Stomach (tissue), 9 donors: ENCODE measurements around the gene LAYN. TPM values are rescaled to one million over a fixed set of nuclear protein-coding genes. Genes with fewer than 3 reads are reported as not detected.

Experiments used
- DNase-seq, 2 donors: peaks; one replicate each; pipeline versions ENCODE4 v3.0.0 to v3.0.0-alpha.2; 2013 to 2019
- H3K27ac ChIP-seq, 5 donors: fragments of 200-600 bp in 4 of 5; sonication (generic) in 4 of 5; one replicate each; pipeline ENCODE4 v1.5.1; 2013 to 2019; ENCODE audit warnings: mild to moderate bottlenecking in 1 of 5, moderate library complexity in 1 of 5
- H3K27me3 ChIP-seq, 3 donors: fragments of 200-600 bp; sonication (generic); one replicate each; pipeline ENCODE4 v1.5.1; 2017 to 2019; ENCODE audit warnings: mixed run types in 1 of 3
- H3K36me3 ChIP-seq, 4 donors: fragments of 200-600 bp; sonication (generic); 1 replicate in 3 of 4; 2 replicates in 1 of 4; pipeline ENCODE4 v1.5.1; 2016 to 2019
- H3K4me1 ChIP-seq, 4 donors: fragments of 200-600 bp; sonication (generic); one replicate each; pipeline ENCODE4 v1.5.1; 2016 to 2019
- H3K4me3 ChIP-seq, 4 donors: fragments of 200-600 bp; sonication (generic) in 3 of 4; one replicate each; pipeline ENCODE4 v1.5.1; 2016 to 2019; ENCODE audit warnings: mild to moderate bottlenecking in 1 of 4
- H3K9me3 ChIP-seq, 4 donors: fragments of 200-600 bp; sonication (generic); one replicate each; pipeline ENCODE4 v1.5.1; 2016 to 2019
- EP300 ChIP-seq: sonication (generic); formaldehyde crosslinking; IDR thresholded peaks from one replicate; pipeline ENCODE4 v1.6.1; 2017; ENCODE audit warnings: antibody characterized with exemption
- POLR2A ChIP-seq, 4 donors: fragments of 450-650 bp; IDR thresholded peaks; one replicate each; pipeline ENCODE4 v1.6.1; 2016; ENCODE audit warnings: antibody characterized with exemption in 4 of 4, control low read depth in 2 of 4, mild to moderate bottlenecking in 1 of 4, moderate library complexity in 1 of 4
- POLR2AphosphoS5 ChIP-seq, 3 donors: sonication (generic); formaldehyde crosslinking; IDR thresholded peaks; one replicate each; pipeline ENCODE4 v1.6.1; 2016; ENCODE audit warnings: antibody characterized with exemption in 3 of 3
- WGBS, 5 donors: extraction: QIAGEN DNeasy Blood & Tissue Kit in 3 of 5; methylation state at CpG; one replicate each; pipeline versions ENCODE4 v1.1.5 to v1.1.7; 2013 to 2018; 5-methylcytosine and 5-hydroxymethylcytosine counted together
- intact Hi-C: fragments of 100-400 bp; cut with DNase I; formaldehyde crosslinking; loops from one replicate; pipeline ENCODE4 v1.15.1; 2023; ENCODE audit warnings: low total_unique reads
- polyA plus RNA-seq, 3 donors: library from polyadenylated mRNA; stranded (reverse); fragments of 200-250 nt; gene quantifications; one replicate each; pipeline ENCODE4 v1.2.3, GENCODE V29; 2013
- total RNA-seq, 5 donors: library from RNA; depleted of rRNA; stranded (reverse); fragments of >200 nt; gene quantifications; one replicate each; pipeline versions ENCODE4 v1.1.0 to v1.2.3, GENCODE V29; 2014 to 2016
- TF ChIP-seq, protein P1 (sequence below), 7 experiments: fragments of 450-650 bp in 4 of 7; fragments of 200-600 bp in 3 of 7; sonication (generic) in 3 of 7; IDR thresholded peaks; one replicate each; pipeline ENCODE4 v1.5.1; 2016 to 2019; ENCODE audit warnings: antibody characterized with exemption in 7 of 7, control low read depth in 2 of 7, mild to moderate bottlenecking in 1 of 7
- donor health status: healthy with polysubstance abuse.
- donor health status: Bipolar disorder and iron deficiency.
- donor health status: healthy.

LAYN gene
- total and polyA plus RNA-seq, 8 donors, result 0.87 to 54.0 (median 5.6) TPM

GRCh38 chr11:111531687-111532364, 8.7 kb upstream of the LAYN start:
- H3K27me3 ChIP-seq, result peaks cover 0 to 4% (median 0%) of the 10 kb centered on the region in 3 donors
- DNase-seq, result peak in 1 of 2 donors; percentile 24
- no peak overlapping the region for H3K27ac ChIP-seq
- TF ChIP-seq, protein P1, sequence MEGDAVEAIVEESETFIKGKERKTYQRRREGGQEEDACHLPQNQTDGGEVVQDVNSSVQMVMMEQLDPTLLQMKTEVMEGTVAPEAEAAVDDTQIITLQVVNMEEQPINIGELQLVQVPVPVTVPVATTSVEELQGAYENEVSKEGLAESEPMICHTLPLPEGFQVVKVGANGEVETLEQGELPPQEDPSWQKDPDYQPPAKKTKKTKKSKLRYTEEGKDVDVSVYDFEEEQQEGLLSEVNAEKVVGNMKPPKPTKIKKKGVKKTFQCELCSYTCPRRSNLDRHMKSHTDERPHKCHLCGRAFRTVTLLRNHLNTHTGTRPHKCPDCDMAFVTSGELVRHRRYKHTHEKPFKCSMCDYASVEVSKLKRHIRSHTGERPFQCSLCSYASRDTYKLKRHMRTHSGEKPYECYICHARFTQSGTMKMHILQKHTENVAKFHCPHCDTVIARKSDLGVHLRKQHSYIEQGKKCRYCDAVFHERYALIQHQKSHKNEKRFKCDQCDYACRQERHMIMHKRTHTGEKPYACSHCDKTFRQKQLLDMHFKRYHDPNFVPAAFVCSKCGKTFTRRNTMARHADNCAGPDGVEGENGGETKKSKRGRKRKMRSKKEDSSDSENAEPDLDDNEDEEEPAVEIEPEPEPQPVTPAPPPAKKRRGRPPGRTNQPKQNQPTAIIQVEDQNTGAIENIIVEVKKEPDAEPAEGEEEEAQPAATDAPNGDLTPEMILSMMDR (IDR thresholded peaks at IDR 0.05), result no peak
- no peak for TF ChIP-seq EP300
- H3K9me3 ChIP-seq, result no peaks in the 10 kb centered on the region
- no peak overlapping the region for H3K4me3 ChIP-seq
- intact Hi-C loops, result no loop called here
- no peaks in the 10 kb centered on the region for H3K4me1 ChIP-seq
- 66 to 72% (median 69%) methylated on average over 9 of the region's 9 CpGs for WGBS, 5 donors
- no peaks in the 10 kb centered on the region for H3K36me3 ChIP-seq

GRCh38 chr11:111532365-111532709, 8.2 kb upstream of the LAYN start:
- WGBS, 5 donors, result 80 to 87% (median 83%) methylated on average over 5 of the region's 5 CpGs

DNA sequence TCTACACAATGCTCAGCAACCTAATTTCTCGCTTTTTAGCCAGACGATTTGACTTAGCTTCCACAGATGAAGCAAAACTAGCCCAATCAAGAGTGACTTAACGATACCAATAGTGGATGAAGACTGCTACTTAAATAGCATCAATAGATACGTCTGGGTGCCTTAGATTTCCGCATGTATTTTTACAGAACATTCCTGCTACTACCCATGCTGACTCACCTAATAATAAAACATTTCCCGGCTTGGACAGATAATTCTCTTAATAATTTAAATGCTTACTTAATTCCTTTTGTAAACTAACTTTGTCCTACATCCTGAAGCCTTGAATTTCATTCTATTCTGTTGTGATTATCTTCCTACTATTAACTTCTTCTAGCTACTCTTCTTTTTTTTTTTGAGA, 5.2 kb upstream of the LAYN start:
- Histone ChIP-seq H3K27ac (no peak overlapping the region), H3K36me3 (no peaks in the 10 kb centered on the region), H3K4me3 (no peak overlapping the region), H3K9me3 (no peaks in the 10 kb centered on the region), H3K4me1 (peaks cover 3 to 16% (median 9%) of the 10 kb centered on the region in 4 donors), H3K27me3 (peaks cover 0 to 15% (median 8%) of the 10 kb centered on the region in 3 donors)
- TF ChIP-seq POLR2A (IDR thresholded peaks at IDR 0.05) (no peak), EP300 (no peak), POLR2AphosphoS5 (IDR thresholded peaks at IDR 0.05) (no peak)
- TF ChIP-seq, protein P1 (IDR thresholded peaks at IDR 0.05), result no peak
- 62 to 72% (median 68%) methylated on average over 6 of the region's 6 CpGs for WGBS, 5 donors
- intact Hi-C loops, result no loop called here
- no peak for DNase-seq

More at GRCh38 chr11:111532365-111532709, 8.2 kb upstream of the LAYN start:
- H3K9me3 ChIP-seq, result no peaks in the 10 kb centered on the region
- no peaks in the 10 kb centered on the region for H3K4me1 ChIP-seq
- H3K27me3 ChIP-seq, result peaks cover 0 to 4% (median 0%) of the 10 kb centered on the region in 3 donors
- H3K4me3 ChIP-seq, result no peak overlapping the region
- DNase-seq, result no peak
- no peak for TF ChIP-seq POLR2A (IDR thresholded peaks at IDR 0.05)
- no peak overlapping the region for H3K27ac ChIP-seq
- no peaks in the 10 kb centered on the region for H3K36me3 ChIP-seq
- intact Hi-C loops, result no loop called here

GRCh38 chr11:111537336-111537860, 3.1 kb upstream of the LAYN start:
- Histone ChIP-seq H3K27me3 (peaks cover 0 to 36% (median 20%) of the 10 kb centered on the region in 3 donors), H3K9me3 (no peaks in the 10 kb centered on the region), H3K36me3 (no peaks in the 10 kb centered on the region), H3K4me3 (no peak overlapping the region), H3K27ac (no peak overlapping the region), H3K4me1 (peaks cover 11 to 37% (median 26%) of the 10 kb centered on the region in 4 donors)
- no peak for DNase-seq
- no peak for TF ChIP-seq POLR2A (IDR thresholded peaks at IDR 0.05)
- no peak for TF ChIP-seq EP300
- TF ChIP-seq POLR2AphosphoS5 (IDR thresholded peaks at IDR 0.05), result no peak
- TF ChIP-seq, protein P1 (IDR thresholded peaks at IDR 0.05), result no peak
- intact Hi-C loops, result no loop called here
- 80 to 86% (median 83%) methylated on average over 3 of the region's 3 CpGs for WGBS, 5 donors
